A549 (cell line): ENCODE data around the gene CAPN13.

Experiments used
- CHD2 ChIP-seq: fragments of 150-350 bp; IDR thresholded peaks from 2 replicates; pipeline ENCODE4 v1.6.1; 2014; ENCODE audit warnings: low read length; ENCODE audit not compliant: partially characterized antibody
- CTCF ChIP-seq: fragments of >200 bp; sonication (Bioruptor Twin); formaldehyde crosslinking; IDR thresholded peaks from 3 replicates; pipeline ENCODE4 v1.5.1; 2016
- ELK1 ChIP-seq: fragments of 150-350 bp; IDR thresholded peaks from 2 replicates; pipeline ENCODE4 v1.6.1; 2014; ENCODE audit warnings: low read depth, mild to moderate bottlenecking, low read length
- MAZ ChIP-seq: fragments of 150-350 bp; IDR thresholded peaks from 2 replicates; pipeline ENCODE4 v1.6.1; 2014; ENCODE audit warnings: antibody characterized with exemption, low read depth, low read length, borderline replicate concordance
- POLR2A ChIP-seq: IDR thresholded peaks from 2 replicates; pipeline ENCODE4 v1.6.1; 2012; ENCODE audit warnings: mild to moderate bottlenecking, low read length
- RAD21 ChIP-seq, 2 experiments: fragments of >200 bp in 1 of 2; sonication (Bioruptor Twin) in 1 of 2; formaldehyde crosslinking in 1 of 2; IDR thresholded peaks in 1 of 2; conservative IDR thresholded peaks in 1 of 2; 2 replicates in 1 of 2; 3 replicates in 1 of 2; pipeline ENCODE4 v1.6.1; 2012 to 2018; ENCODE audit warnings: inconsistent platforms in 1 of 2
- REST ChIP-seq: fragments of 200-600 bp; sonication (generic); IDR thresholded peaks from 2 replicates; pipeline ENCODE4 v1.6.1; 2016; ENCODE audit warnings: antibody characterized with exemption, mild to moderate bottlenecking, moderate library complexity
- ZNF302 ChIP-seq: fragments of 250-450 bp; sonication (Bioruptor Pico); IDR thresholded peaks from 2 replicates; pipeline ENCODE4 v1.9.0; 2021; ENCODE audit warnings: inconsistent platforms, mild to moderate bottlenecking, moderate library complexity

GRCh38 chr2:30768708-30769480, 38.4 kb downstream of the CAPN13 start:
- TF ChIP-seq CTCF, result no peak
- TF ChIP-seq CHD2, result no peak
- no peak for TF ChIP-seq POLR2A
- no peak for TF ChIP-seq RAD21 (conservative IDR thresholded peaks at IDR 0.05 in 1 of 2, IDR thresholded peaks at IDR 0.05 in 1 of 2)
- no peak for TF ChIP-seq MAZ
- TF ChIP-seq REST, result no peak
- TF ChIP-seq ZNF302 (CRISPR knock-in tag), result no peak
- no peak for TF ChIP-seq ELK1
